ENCODE results near the gene SLC35E2B.
"Not testable (repeated sequence)": the region's sequence is repeated elsewhere in the genome, so short reads cannot be mapped to it uniquely, and the experiment has no call there.

Gene SLC35E2B

GRCh38 chr1:1704284-1704957 is 11.8 kb upstream of the SLC35E2B start:
- in situ Hi-C loops (cut with MboI; ENCODE audit: low sequenced_read_pairs) = not testable (repeated sequence)

GRCh38 chr1:1703796-1704195 is 11.2 kb upstream of the SLC35E2B start:
- in situ Hi-C loops (cut with MboI; ENCODE audit: low sequenced_read_pairs) = no loop called here

GRCh38 chr1:1702506-1702905 is 9.9 kb upstream of the SLC35E2B start:
- in situ Hi-C loops (cut with MboI; ENCODE audit: low sequenced_read_pairs) = not testable (repeated sequence)

GRCh38 chr1:1700557-1700956 is 8.0 kb upstream of the SLC35E2B start:
- in situ Hi-C loops (cut with MboI; ENCODE audit: low sequenced_read_pairs) = not testable (repeated sequence)

GRCh38 chr1:1700067-1700466 is 7.5 kb upstream of the SLC35E2B start:
- in situ Hi-C loops (cut with MboI; ENCODE audit: low sequenced_read_pairs) = not testable (repeated sequence)

- in situ Hi-C loops (cut with MboI; ENCODE audit: low sequenced_read_pairs) = not testable (repeated sequence)
Observed at GRCh38 chr1:1699061-1699460, 6.5 kb upstream of the SLC35E2B start.

GRCh38 chr1:1697358-1698183 is 5.0 kb upstream of the SLC35E2B start:
- in situ Hi-C loops (cut with MboI; ENCODE audit: low sequenced_read_pairs) = not testable (repeated sequence)

GRCh38 chr1:1696431-1697357 is 4.1 kb upstream of the SLC35E2B start:
- in situ Hi-C loops (cut with MboI; ENCODE audit: low sequenced_read_pairs) = not testable (repeated sequence)

- in situ Hi-C loops (cut with MboI; ENCODE audit: low sequenced_read_pairs) = not testable (repeated sequence)
Observed at GRCh38 chr1:1692324-1692713, 276 bp downstream of the SLC35E2B start.

- in situ Hi-C loops (cut with MboI; ENCODE audit: low sequenced_read_pairs) = not testable (repeated sequence)
Observed at GRCh38 chr1:1691443-1691842, 1.2 kb downstream of the SLC35E2B start.

GRCh38 chr1:1689526-1689925 is 3.1 kb downstream of the SLC35E2B start:
- in situ Hi-C loops (cut with MboI; ENCODE audit: low sequenced_read_pairs) = not testable (repeated sequence)

- in situ Hi-C loops (cut with MboI; ENCODE audit: low sequenced_read_pairs) = no loop called here
Observed at GRCh38 chr1:1687846-1688245, 4.7 kb downstream of the SLC35E2B start.

- in situ Hi-C loops (cut with MboI; ENCODE audit: low sequenced_read_pairs) = no loop called here
Observed at GRCh38 chr1:1684031-1684681, 8.4 kb downstream of the SLC35E2B start.

- in situ Hi-C loops (cut with MboI; ENCODE audit: low sequenced_read_pairs) = no loop called here
Observed at GRCh38 chr1:1683104-1683905, 9.3 kb downstream of the SLC35E2B start.

- in situ Hi-C loops (cut with MboI; ENCODE audit: low sequenced_read_pairs) = no loop called here
Observed at GRCh38 chr1:1680912-1681273, 11.7 kb downstream of the SLC35E2B start.

GRCh38 chr1:1680031-1680911 is 12.3 kb downstream of the SLC35E2B start:
- in situ Hi-C loops (cut with MboI; ENCODE audit: low sequenced_read_pairs) = no loop called here

- in situ Hi-C loops (cut with MboI; ENCODE audit: low sequenced_read_pairs) = no loop called here
Observed at GRCh38 chr1:1678581-1679380, 13.8 kb downstream of the SLC35E2B start.

All from HL-60/S4 (cell line).